Activated naive CD8-positive, alpha-beta T cell treated with anti-CD3 and anti-CD28 coated beads, Interleukin-2, amount 50 U/mL, for 24 hours (primary cell): ENCODE measurements around the gene KIF18B.
"Not testable (repeated sequence)": the region's sequence is repeated elsewhere in the genome, so short reads cannot be mapped to it uniquely, and the experiment has no call there.

ENCODE experiments used
- ATAC-seq: fragments of 150-1000 bp; cut with Tn5 transposase; one replicate; pipeline ENCODE4 v1.10.0; 2021
- DNase-seq: peaks from one replicate; pipeline ENCODE4 v3.0.0; 2021
- H3K27ac Mint-ChIP-seq: one replicate; pipeline ENCODE4 v1.8.0; 2021; ENCODE audit warnings: mild to moderate bottlenecking, mixed read lengths
- H3K27me3 Mint-ChIP-seq: one replicate; pipeline ENCODE4 v1.8.0; 2021; ENCODE audit warnings: mixed read lengths
- H3K36me3 Mint-ChIP-seq: one replicate; pipeline ENCODE4 v1.8.0; 2021; ENCODE audit warnings: low read depth, mixed read lengths
- H3K4me1 Mint-ChIP-seq: one replicate; pipeline ENCODE4 v1.8.0; 2021; ENCODE audit warnings: mixed read lengths
- H3K4me3 Mint-ChIP-seq: one replicate; pipeline ENCODE4 v1.8.0; 2021; ENCODE audit warnings: mild to moderate bottlenecking, moderate library complexity, mixed read lengths
- H3K9me3 Mint-ChIP-seq: one replicate; pipeline ENCODE4 v1.8.0; 2021; ENCODE audit warnings: mixed read lengths

Gene KIF18B

GRCh38 chr17:44961921-44962350 is 14.4 kb upstream of the KIF18B start:
- no peak overlapping the region for H3K4me3 Mint-ChIP-seq
- no peak for DNase-seq
- H3K36me3 Mint-ChIP-seq: no peaks in the 10 kb centered on the region
- H3K27ac Mint-ChIP-seq: no peak overlapping the region
- H3K4me1 Mint-ChIP-seq: peaks cover 10% of the 10 kb centered on the region
- H3K9me3 Mint-ChIP-seq: no peaks in the 10 kb centered on the region
- H3K27me3 Mint-ChIP-seq: peaks cover 55% of the 10 kb centered on the region
- ATAC-seq: no peak

DNA sequence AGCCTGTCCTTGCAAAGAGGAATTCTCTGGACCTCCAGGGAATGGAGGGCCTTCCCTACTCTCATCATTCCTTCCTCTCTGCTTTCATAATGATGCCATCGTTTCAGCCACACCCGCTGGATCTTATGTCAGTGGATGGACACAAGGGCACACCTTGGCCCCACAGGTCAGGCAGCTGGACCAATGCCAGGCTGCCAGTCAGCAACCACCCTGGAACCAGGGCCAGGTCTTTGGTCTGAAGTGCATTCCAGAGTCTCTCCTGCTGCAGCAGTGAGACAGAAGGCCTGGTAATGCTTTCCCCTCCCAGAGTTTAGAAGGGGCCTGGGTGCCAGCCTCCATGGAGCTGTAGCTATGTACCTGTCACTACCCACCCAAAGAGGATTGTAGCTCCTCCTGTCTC is 13.1 kb upstream of the KIF18B start:
- ATAC-seq (no peak), DNase-seq (no peak)
- Mint-ChIP-seq H3K27me3 (peaks cover 43% of the 10 kb centered on the region), H3K4me1 (peaks cover 8% of the 10 kb centered on the region), H3K9me3 (no peaks in the 10 kb centered on the region), H3K27ac (no peak overlapping the region), H3K36me3 (no peaks in the 10 kb centered on the region), H3K4me3 (no peak overlapping the region)

- DNase-seq (peak; percentile 22), ATAC-seq (peak; percentile 48)
- Mint-ChIP-seq H3K4me3 (no peak overlapping the region), H3K9me3 (no peaks in the 10 kb centered on the region), H3K27ac (no peak overlapping the region), H3K4me1 (peaks cover 8% of the 10 kb centered on the region), H3K36me3 (no peaks in the 10 kb centered on the region), H3K27me3 (peaks cover 40% of the 10 kb centered on the region)
Measured at GRCh38 chr17:44959821-44960531, 12.4 kb upstream of the KIF18B start.

- Mint-ChIP-seq H3K27me3 (peaks cover 28% of the 10 kb centered on the region), H3K4me1 (peaks cover 8% of the 10 kb centered on the region), H3K9me3 (no peaks in the 10 kb centered on the region), H3K4me3 (no peak overlapping the region), H3K36me3 (no peaks in the 10 kb centered on the region), H3K27ac (no peak overlapping the region)
- no peak for ATAC-seq
- no peak for DNase-seq
Measured at GRCh38 chr17:44956998-44957981, 9.7 kb upstream of the KIF18B start.

- Mint-ChIP-seq H3K27ac (no peak overlapping the region), H3K4me1 (peaks cover 8% of the 10 kb centered on the region), H3K27me3 (peaks cover 21% of the 10 kb centered on the region), H3K9me3 (no peaks in the 10 kb centered on the region), H3K4me3 (no peak overlapping the region), H3K36me3 (no peaks in the 10 kb centered on the region)
- DNase-seq (no peak), ATAC-seq (no peak)
Measured at GRCh38 chr17:44955674-44956425, 8.3 kb upstream of the KIF18B start.

DNA sequence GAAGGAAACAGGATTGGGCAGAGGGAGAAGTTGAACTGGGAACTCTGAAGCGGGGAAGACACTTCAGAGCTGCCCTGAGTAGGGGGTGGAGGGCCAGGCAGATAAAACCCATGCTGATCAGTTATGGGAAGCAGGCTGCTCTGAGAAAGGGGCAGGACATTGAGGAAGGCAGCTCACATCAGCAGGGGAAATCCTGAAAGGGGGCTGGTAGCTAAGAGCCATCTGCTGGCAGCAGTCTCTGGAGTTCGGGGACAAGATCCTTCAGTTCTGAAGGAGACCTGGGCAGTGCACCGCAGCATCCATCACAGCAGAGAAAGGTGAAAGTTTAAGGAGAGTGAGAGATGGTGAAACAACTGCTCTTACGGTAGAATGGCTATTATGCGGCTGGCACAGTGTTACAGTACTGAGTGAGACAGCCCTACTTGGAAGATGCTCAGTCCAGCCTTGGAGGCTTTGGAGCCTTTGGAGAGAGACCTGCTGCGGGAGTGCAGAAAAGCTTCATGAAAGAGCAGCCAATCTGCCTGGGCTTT is 5.4 kb upstream of the KIF18B start:
- peaks cover 8% of the 10 kb centered on the region for H3K4me1 Mint-ChIP-seq
- no peak overlapping the region for H3K4me3 Mint-ChIP-seq
- ATAC-seq (no peak), DNase-seq (no peak)
- H3K27ac Mint-ChIP-seq: no peak overlapping the region
- H3K36me3 Mint-ChIP-seq: no peaks in the 10 kb centered on the region
- H3K27me3 Mint-ChIP-seq: peaks cover 4% of the 10 kb centered on the region
- H3K9me3 Mint-ChIP-seq: no peaks in the 10 kb centered on the region

- ATAC-seq: peak; percentile 3
- H3K27ac Mint-ChIP-seq: peak overlapping the region; percentile 87
- H3K27me3 Mint-ChIP-seq: peaks cover 4% of the 10 kb centered on the region
- no peak for DNase-seq
- H3K4me3 Mint-ChIP-seq: peak overlapping the region; percentile 89
- H3K36me3 Mint-ChIP-seq: peaks cover 17% of the 10 kb centered on the region
- no peaks in the 10 kb centered on the region for H3K9me3 Mint-ChIP-seq
- H3K4me1 Mint-ChIP-seq: peaks cover 23% of the 10 kb centered on the region
Measured at GRCh38 chr17:44948315-44948795, 782 bp upstream of the KIF18B start.

GRCh38 chr17:44945652-44946051 is 1.9 kb downstream of the KIF18B start:
- Mint-ChIP-seq H3K4me3 (peak overlapping the region; percentile 89), H3K4me1 (peaks cover 27% of the 10 kb centered on the region), H3K36me3 (peaks cover 25% of the 10 kb centered on the region)
- not testable (repeated sequence) for DNase-seq, H3K27ac Mint-ChIP-seq, ATAC-seq, H3K9me3 Mint-ChIP-seq, H3K27me3 Mint-ChIP-seq

GRCh38 chr17:44942456-44942855 is 5.1 kb downstream of the KIF18B start:
- Mint-ChIP-seq H3K4me1 (peaks cover 16% of the 10 kb centered on the region), H3K36me3 (peaks cover 43% of the 10 kb centered on the region), H3K27me3 (peaks cover 4% of the 10 kb centered on the region), H3K4me3 (no peak overlapping the region), H3K9me3 (no peaks in the 10 kb centered on the region), H3K27ac (no peak overlapping the region)
- no peak for ATAC-seq
- DNase-seq: no peak

DNA sequence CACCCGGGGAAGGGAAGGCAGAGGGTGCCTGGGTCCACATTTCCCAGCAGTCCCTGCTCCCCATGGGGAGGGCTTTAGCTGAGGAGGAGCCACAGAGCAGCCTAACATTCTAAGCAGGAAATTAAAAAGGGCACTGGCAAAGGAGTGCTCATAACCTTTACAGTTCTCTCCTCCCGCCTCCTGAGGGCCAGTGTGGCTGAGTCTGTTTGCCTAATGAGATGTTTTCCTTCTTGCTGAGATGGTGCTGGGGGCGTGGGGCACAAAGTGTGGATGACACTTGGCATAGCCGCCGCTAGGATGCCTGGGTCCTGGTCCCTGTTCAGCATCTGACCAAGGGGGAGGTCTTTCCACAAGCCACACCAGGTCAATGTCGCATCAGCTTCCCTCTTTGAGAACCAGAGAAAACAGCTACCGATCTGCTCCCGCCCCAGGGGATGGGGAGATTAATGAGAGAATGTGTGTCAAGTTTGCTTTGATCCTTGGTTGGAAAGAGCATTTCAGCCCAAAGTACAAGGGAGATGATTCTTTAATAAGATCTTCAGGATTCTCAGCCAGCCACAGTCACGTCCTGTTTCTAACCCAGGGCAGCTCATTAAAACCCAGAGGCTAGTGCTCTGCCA is 5.8 kb downstream of the KIF18B start:
- H3K4me3 Mint-ChIP-seq: no peak overlapping the region
- peaks cover 4% of the 10 kb centered on the region for H3K27me3 Mint-ChIP-seq
- H3K36me3 Mint-ChIP-seq: peaks cover 49% of the 10 kb centered on the region
- ATAC-seq: no peak
- H3K9me3 Mint-ChIP-seq: no peaks in the 10 kb centered on the region
- DNase-seq: no peak
- H3K27ac Mint-ChIP-seq: no peak overlapping the region
- peaks cover 16% of the 10 kb centered on the region for H3K4me1 Mint-ChIP-seq

- DNase-seq (no peak), ATAC-seq (no peak)
- Mint-ChIP-seq H3K36me3 (peaks cover 45% of the 10 kb centered on the region), H3K27me3 (no peaks in the 10 kb centered on the region), H3K27ac (no peak overlapping the region), H3K4me1 (peaks cover 9% of the 10 kb centered on the region), H3K4me3 (no peak overlapping the region), H3K9me3 (no peaks in the 10 kb centered on the region)
Measured at GRCh38 chr17:44940768-44941167, 6.8 kb downstream of the KIF18B start.

DNA sequence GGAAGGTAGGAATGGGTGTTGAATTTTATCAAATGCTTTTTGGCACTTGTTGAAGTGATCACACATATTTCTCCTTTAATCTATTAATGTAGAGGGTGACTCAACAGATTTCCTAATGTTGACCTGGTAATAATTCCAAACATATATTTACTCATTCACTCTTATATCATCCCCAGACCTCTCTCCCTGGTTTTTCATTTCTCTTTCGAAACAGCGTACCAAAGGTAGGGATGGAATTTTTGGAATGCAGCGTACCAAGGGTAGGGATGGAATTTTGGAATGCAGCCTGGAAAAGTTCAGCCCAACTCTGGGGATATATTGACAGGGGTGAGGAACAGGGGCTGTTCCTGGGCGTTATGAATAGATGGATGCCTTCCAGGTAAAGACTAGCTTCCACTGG is 7.3 kb downstream of the KIF18B start:
- Mint-ChIP-seq H3K4me3 (no peak overlapping the region), H3K27ac (no peak overlapping the region), H3K27me3 (no peaks in the 10 kb centered on the region), H3K36me3 (peaks cover 50% of the 10 kb centered on the region), H3K9me3 (no peaks in the 10 kb centered on the region), H3K4me1 (peaks cover 9% of the 10 kb centered on the region)
- ATAC-seq (no peak), DNase-seq (no peak)

GRCh38 chr17:44935116-44935515 is 12.5 kb downstream of the KIF18B start:
- ATAC-seq (no peak), DNase-seq (no peak)
- no peaks in the 10 kb centered on the region for H3K27me3 Mint-ChIP-seq
- H3K4me3 Mint-ChIP-seq: no peak overlapping the region
- no peaks in the 10 kb centered on the region for H3K9me3 Mint-ChIP-seq
- peaks cover 51% of the 10 kb centered on the region for H3K36me3 Mint-ChIP-seq
- H3K27ac Mint-ChIP-seq: no peak overlapping the region
- H3K4me1 Mint-ChIP-seq: peaks cover 2% of the 10 kb centered on the region

- peaks cover 2% of the 10 kb centered on the region for H3K4me1 Mint-ChIP-seq
- peaks cover 51% of the 10 kb centered on the region for H3K36me3 Mint-ChIP-seq
- H3K4me3 Mint-ChIP-seq: no peak overlapping the region
- no peak for ATAC-seq
- no peak for DNase-seq
- H3K27me3 Mint-ChIP-seq: no peaks in the 10 kb centered on the region
- no peak overlapping the region for H3K27ac Mint-ChIP-seq
- H3K9me3 Mint-ChIP-seq: no peaks in the 10 kb centered on the region
Measured at GRCh38 chr17:44934745-44935105, 12.8 kb downstream of the KIF18B start.
